ENCODE results near the gene TAF4.
A peak's percentile ranks its signal among the peaks of the same experiment; 100 is the strongest.
"Not testable (repeated sequence)": the region's sequence is repeated elsewhere in the genome, so short reads cannot be mapped to it uniquely, and the experiment has no call there.

TAF4 gene

GRCh38 chr20:62079166-62079565 is 13.5 kb upstream of the TAF4 start:
- no peak for DNase-seq (ENCODE audit: low read depth)
- no peak for TF ChIP-seq CTCF (conservative IDR thresholded peaks at IDR 0.05; ENCODE audit: low read depth, low read length)
- no peak overlapping the region for H3K4me3 ChIP-seq (ENCODE audit: low read length)

GRCh38 chr20:62073323-62073722 is 7.6 kb upstream of the TAF4 start:
- TF ChIP-seq CTCF (conservative IDR thresholded peaks at IDR 0.05; ENCODE audit: low read depth, low read length) = no peak
- DNase-seq (ENCODE audit: low read depth) = no peak

GRCh38 chr20:62071669-62072430 is 6.2 kb upstream of the TAF4 start:
- not testable (repeated sequence) for H3K4me3 ChIP-seq (ENCODE audit: low read length)

More at GRCh38 chr20:62073323-62073722, 7.6 kb upstream of the TAF4 start:
- no peak overlapping the region for H3K4me3 ChIP-seq (ENCODE audit: low read length)

GRCh38 chr20:62069741-62070216 is 4.1 kb upstream of the TAF4 start:
- no peak for TF ChIP-seq CTCF (conservative IDR thresholded peaks at IDR 0.05; ENCODE audit: low read depth, low read length)
- DNase-seq (ENCODE audit: low read depth) = no peak
- no peak overlapping the region for H3K4me3 ChIP-seq (ENCODE audit: low read length)

More at GRCh38 chr20:62071669-62072430, 6.2 kb upstream of the TAF4 start:
- not testable (repeated sequence) for DNase-seq (ENCODE audit: low read depth)

- no peak for TF ChIP-seq CTCF (conservative IDR thresholded peaks at IDR 0.05; ENCODE audit: low read depth, low read length)
- no peak for DNase-seq (ENCODE audit: low read depth)
- H3K4me3 ChIP-seq (ENCODE audit: low read length) = no peak overlapping the region
Measured at GRCh38 chr20:62068997-62069396, 3.3 kb upstream of the TAF4 start.

GRCh38 chr20:62067547-62068260 is 2.0 kb upstream of the TAF4 start:
- DNase-seq (ENCODE audit: low read depth) = no peak
- H3K4me3 ChIP-seq (ENCODE audit: low read length) = no peak overlapping the region
- TF ChIP-seq CTCF (conservative IDR thresholded peaks at IDR 0.05; ENCODE audit: low read depth, low read length) = no peak

- no peak for TF ChIP-seq CTCF (conservative IDR thresholded peaks at IDR 0.05; ENCODE audit: low read depth, low read length)
- DNase-seq (ENCODE audit: low read depth) = no peak
- H3K4me3 ChIP-seq (ENCODE audit: low read length) = peak overlapping the region; percentile 59
Measured at GRCh38 chr20:62066983-62067433, 1.3 kb upstream of the TAF4 start.

Measured in retinal pigment epithelial cell (primary cell).